Endometrial microvascular endothelial cells (primary cell): ENCODE measurements around the gene TP53BP2. TPM values are rescaled to one million over a fixed set of nuclear protein-coding genes. Genes with fewer than 3 reads are reported as not detected.
"Not testable (repeated sequence)": the region's sequence is repeated elsewhere in the genome, so short reads cannot be mapped to it uniquely, and the experiment has no call there.

ENCODE experiments used
- in situ Hi-C: cut with HindIII; loops from 2 replicates; pipeline ENCODE4 v1.10.0; 2017; ENCODE audit warnings: low sequenced_read_pairs, low pct_unique_long_range_greater_than_20kb; ENCODE audit errors: inconsistent ontology term
- total RNA-seq: library from RNA; depleted of rRNA; stranded (reverse); fragments of >200 nt; gene quantifications from one replicate; pipeline ENCODE4 v1.2.3, GENCODE V29; 2015; ENCODE audit errors: inconsistent ontology term

Gene TP53BP2
- total RNA-seq, 1 donor from 2014 or later: 15.3 TPM

- in situ Hi-C loops: no loop called here
Observed at GRCh38 chr1:223755992-223756775, 89.6 kb downstream of the TP53BP2 start.

- in situ Hi-C loops: no loop called here
Observed at GRCh38 chr1:223755432-223755792, 90.3 kb downstream of the TP53BP2 start.

- in situ Hi-C loops: no loop called here
Observed at GRCh38 chr1:223754681-223755431, 90.9 kb downstream of the TP53BP2 start.

- in situ Hi-C loops: no loop called here
Observed at GRCh38 chr1:223752721-223753515, 92.8 kb downstream of the TP53BP2 start.

- in situ Hi-C loops: no loop called here
Observed at GRCh38 chr1:223751696-223752095, 94.1 kb downstream of the TP53BP2 start.

- in situ Hi-C loops: no loop called here
Observed at GRCh38 chr1:223750730-223751570, 94.8 kb downstream of the TP53BP2 start.

- in situ Hi-C loops: no loop called here
Observed at GRCh38 chr1:223748773-223749733, 96.7 kb downstream of the TP53BP2 start.

- in situ Hi-C loops: no loop called here
Observed at GRCh38 chr1:223748405-223748772, 97.4 kb downstream of the TP53BP2 start.

- in situ Hi-C loops: no loop called here
Observed at GRCh38 chr1:223747838-223748335, 97.9 kb downstream of the TP53BP2 start.

- in situ Hi-C loops: no loop called here
Observed at GRCh38 chr1:223745731-223746130, 100.0 kb downstream of the TP53BP2 start.

- in situ Hi-C loops: no loop called here
Observed at GRCh38 chr1:223742856-223743517, 102.8 kb downstream of the TP53BP2 start.

- in situ Hi-C loops: no loop called here
Observed at GRCh38 chr1:223741861-223742260, 103.9 kb downstream of the TP53BP2 start.

GRCh38 chr1:223740038-223740736 lies 105.6 kb downstream of the TP53BP2 start:
- in situ Hi-C loops: not testable (repeated sequence)

- in situ Hi-C loops: no loop called here
Observed at GRCh38 chr1:223739366-223740037, 106.2 kb downstream of the TP53BP2 start.

GRCh38 chr1:223738465-223739365 lies 107.0 kb downstream of the TP53BP2 start:
- in situ Hi-C loops: no loop called here
